Measurements from ENCODE around the gene OR11H7. TPM values are rescaled to one million over a fixed set of nuclear protein-coding genes. Genes with fewer than 3 reads are reported as not detected.
"Not testable (repeated sequence)": the region's sequence is repeated elsewhere in the genome, so short reads cannot be mapped to it uniquely, and the experiment has no call there.

The OR11H7 gene
- not detected for polyA plus RNA-seq (2013, experiment 1 of 2)
- polyA plus RNA-seq (2013, experiment 2 of 2), result not detected

- H3K4me1 ChIP-seq (ENCODE audit: control insufficient read depth, insufficient read depth, low read length, poor library complexity, severe bottlenecking), result no peaks in the 10 kb centered on the region
- WGBS, 2 experiments (ENCODE audit: insufficient coverage in 2 of 2), result no CpG with 5 or more reads among the region's 1 CpG
- H3K36me3 ChIP-seq (ENCODE audit: control insufficient read depth, insufficient read depth, low read length), result no peaks in the 10 kb centered on the region
- H3K9me3 ChIP-seq (ENCODE audit: control insufficient read depth, low read length), result peaks cover 42% of the 10 kb centered on the region
- H3K27ac ChIP-seq (ENCODE audit: low read depth, low read length, severe bottlenecking), result no peak within 1 kb of the TSS
- H3K4me3 ChIP-seq (ENCODE audit: extremely low read depth, insufficient read depth, low read length, poor library complexity, severe bottlenecking), result no peak within 1 kb of the TSS
These were observed at the start of gene OR11H7 for GRCh38 chr14:20228681-20229080. TSS of gene OR11H7 (plus strand) at chr14:20228981.

- H3K4me3 ChIP-seq (ENCODE audit: extremely low read depth, insufficient read depth, low read length, poor library complexity, severe bottlenecking), result no peak overlapping the region
These were observed 49.6 kb upstream of the OR11H7 start for GRCh38 chr14:20179218-20179617.

GRCh38 chr14:20179880-20180279 is 48.9 kb upstream of the OR11H7 start:
- no peaks in the 10 kb centered on the region for H3K36me3 ChIP-seq (ENCODE audit: control insufficient read depth, insufficient read depth, low read length)
- H3K27ac ChIP-seq (ENCODE audit: low read depth, low read length, severe bottlenecking), result no peak overlapping the region
- H3K9me3 ChIP-seq (ENCODE audit: control insufficient read depth, low read length), result peaks cover 43% of the 10 kb centered on the region
- no peaks in the 10 kb centered on the region for H3K4me1 ChIP-seq (ENCODE audit: control insufficient read depth, insufficient read depth, low read length, poor library complexity, severe bottlenecking)
- H3K4me3 ChIP-seq (ENCODE audit: extremely low read depth, insufficient read depth, low read length, poor library complexity, severe bottlenecking), result no peak overlapping the region
- WGBS, 2 experiments (ENCODE audit: insufficient coverage in 2 of 2), result 71 to 92% methylated on average over 1 to 2 of the region's 2 CpGs

More at GRCh38 chr14:20179218-20179617, 49.6 kb upstream of the OR11H7 start:
- no peaks in the 10 kb centered on the region for H3K4me1 ChIP-seq (ENCODE audit: control insufficient read depth, insufficient read depth, low read length, poor library complexity, severe bottlenecking)
- WGBS, 2 experiments (ENCODE audit: insufficient coverage in 2 of 2), result 43 to 58% methylated on average over 5 of the region's 5 CpGs
- no peaks in the 10 kb centered on the region for H3K36me3 ChIP-seq (ENCODE audit: control insufficient read depth, insufficient read depth, low read length)
- H3K9me3 ChIP-seq (ENCODE audit: control insufficient read depth, low read length), result peaks cover 42% of the 10 kb centered on the region
- no peak overlapping the region for H3K27ac ChIP-seq (ENCODE audit: low read depth, low read length, severe bottlenecking)

GRCh38 chr14:20180486-20180885 is 48.3 kb upstream of the OR11H7 start:
- Histone ChIP-seq H3K4me1 (ENCODE audit: control insufficient read depth, insufficient read depth, low read length, poor library complexity, severe bottlenecking) (no peaks in the 10 kb centered on the region), H3K27ac (ENCODE audit: low read depth, low read length, severe bottlenecking) (no peak overlapping the region), H3K4me3 (ENCODE audit: extremely low read depth, insufficient read depth, low read length, poor library complexity, severe bottlenecking) (no peak overlapping the region), H3K9me3 (ENCODE audit: control insufficient read depth, low read length) (peaks cover 37% of the 10 kb centered on the region), H3K36me3 (ENCODE audit: control insufficient read depth, insufficient read depth, low read length) (no peaks in the 10 kb centered on the region)
- 43% methylated on average over 2 of the region's 2 CpGs; no CpG with 5 or more reads in 1 of the 2 experiments for WGBS, 2 experiments (ENCODE audit: insufficient coverage in 2 of 2)

- Histone ChIP-seq H3K36me3 (ENCODE audit: control insufficient read depth, insufficient read depth, low read length) (no peaks in the 10 kb centered on the region), H3K9me3 (ENCODE audit: control insufficient read depth, low read length) (peaks cover 40% of the 10 kb centered on the region), H3K4me1 (ENCODE audit: control insufficient read depth, insufficient read depth, low read length, poor library complexity, severe bottlenecking) (no peaks in the 10 kb centered on the region), H3K27ac (ENCODE audit: low read depth, low read length, severe bottlenecking) (no peak overlapping the region), H3K4me3 (ENCODE audit: extremely low read depth, insufficient read depth, low read length, poor library complexity, severe bottlenecking) (no peak overlapping the region)
- 45 to 49% methylated on average over 5 of the region's 5 CpGs for WGBS, 2 experiments (ENCODE audit: insufficient coverage in 2 of 2)
These were observed 44.6 kb upstream of the OR11H7 start for GRCh38 chr14:20184181-20184580.

- Histone ChIP-seq H3K4me3 (ENCODE audit: extremely low read depth, insufficient read depth, low read length, poor library complexity, severe bottlenecking) (no peak within 1 kb of the TSS), H3K27ac (ENCODE audit: low read depth, low read length, severe bottlenecking) (no peak within 1 kb of the TSS), H3K9me3 (ENCODE audit: control insufficient read depth, low read length) (peaks cover 65% of the 10 kb centered on the region), H3K36me3 (ENCODE audit: control insufficient read depth, insufficient read depth, low read length) (no peaks in the 10 kb centered on the region), H3K4me1 (ENCODE audit: control insufficient read depth, insufficient read depth, low read length, poor library complexity, severe bottlenecking) (no peaks in the 10 kb centered on the region)
- WGBS, 2 experiments (ENCODE audit: insufficient coverage in 2 of 2), result 29 to 38% methylated on average over 1 of the region's 1 CpG
These were observed 38.2 kb upstream of the OR11H7 start, which contains the start of gene OR11G2 for GRCh38 chr14:20190596-20190995. TSS of gene OR11G2 (plus strand) at chr14:20190896. CDS start at chr14:20197438, 6,542 bp downstream.

GRCh38 chr14:20191396-20191795 is 37.4 kb upstream of the OR11H7 start:
- H3K27ac ChIP-seq (ENCODE audit: low read depth, low read length, severe bottlenecking), result no peak overlapping the region
- H3K4me3 ChIP-seq (ENCODE audit: extremely low read depth, insufficient read depth, low read length, poor library complexity, severe bottlenecking), result no peak overlapping the region
- peaks cover 63% of the 10 kb centered on the region for H3K9me3 ChIP-seq (ENCODE audit: control insufficient read depth, low read length)
- H3K4me1 ChIP-seq (ENCODE audit: control insufficient read depth, insufficient read depth, low read length, poor library complexity, severe bottlenecking), result no peaks in the 10 kb centered on the region
- WGBS, 2 experiments (ENCODE audit: insufficient coverage in 2 of 2), result 93% methylated on average over 2 of the region's 3 CpGs; no CpG with 5 or more reads in 1 of the 2 experiments
- no peaks in the 10 kb centered on the region for H3K36me3 ChIP-seq (ENCODE audit: control insufficient read depth, insufficient read depth, low read length)

- Histone ChIP-seq H3K27ac (ENCODE audit: low read depth, low read length, severe bottlenecking) (no peak overlapping the region), H3K4me1 (ENCODE audit: control insufficient read depth, insufficient read depth, low read length, poor library complexity, severe bottlenecking) (no peaks in the 10 kb centered on the region), H3K4me3 (ENCODE audit: extremely low read depth, insufficient read depth, low read length, poor library complexity, severe bottlenecking) (no peak overlapping the region), H3K9me3 (ENCODE audit: control insufficient read depth, low read length) (peaks cover 60% of the 10 kb centered on the region), H3K36me3 (ENCODE audit: control insufficient read depth, insufficient read depth, low read length) (no peaks in the 10 kb centered on the region)
These were observed 34.7 kb upstream of the OR11H7 start for GRCh38 chr14:20194101-20194500.

GRCh38 chr14:20195170-20195569 is 33.6 kb upstream of the OR11H7 start:
- not testable (repeated sequence) for H3K4me1 ChIP-seq (ENCODE audit: control insufficient read depth, insufficient read depth, low read length, poor library complexity, severe bottlenecking); H3K4me3 ChIP-seq (ENCODE audit: extremely low read depth, insufficient read depth, low read length, poor library complexity, severe bottlenecking); H3K27ac ChIP-seq (ENCODE audit: low read depth, low read length, severe bottlenecking); H3K36me3 ChIP-seq (ENCODE audit: control insufficient read depth, insufficient read depth, low read length)
- peaks cover 61% of the 10 kb centered on the region for H3K9me3 ChIP-seq (ENCODE audit: control insufficient read depth, low read length)
- 25 to 63% methylated on average over 1 to 2 of the region's 6 CpGs for WGBS, 2 experiments (ENCODE audit: insufficient coverage in 2 of 2)

GRCh38 chr14:20195911-20196310 is 32.9 kb upstream of the OR11H7 start:
- H3K27ac ChIP-seq (ENCODE audit: low read depth, low read length, severe bottlenecking), result no peak overlapping the region
- H3K4me1 ChIP-seq (ENCODE audit: control insufficient read depth, insufficient read depth, low read length, poor library complexity, severe bottlenecking), result no peaks in the 10 kb centered on the region
- H3K36me3 ChIP-seq (ENCODE audit: control insufficient read depth, insufficient read depth, low read length), result no peaks in the 10 kb centered on the region
- H3K4me3 ChIP-seq (ENCODE audit: extremely low read depth, insufficient read depth, low read length, poor library complexity, severe bottlenecking), result no peak overlapping the region
- peaks cover 61% of the 10 kb centered on the region for H3K9me3 ChIP-seq (ENCODE audit: control insufficient read depth, low read length)
- 25% methylated on average over 2 of the region's 2 CpGs; no CpG with 5 or more reads in 1 of the 2 experiments for WGBS, 2 experiments (ENCODE audit: insufficient coverage in 2 of 2)

GRCh38 chr14:20197459-20197858 is 31.3 kb upstream of the OR11H7 start:
- 80 to 81% methylated on average over 5 of the region's 6 CpGs for WGBS, 2 experiments (ENCODE audit: insufficient coverage in 2 of 2)
- H3K4me3 ChIP-seq (ENCODE audit: extremely low read depth, insufficient read depth, low read length, poor library complexity, severe bottlenecking), result no peak overlapping the region

More at GRCh38 chr14:20197459-20197858, 31.3 kb upstream of the OR11H7 start:
- Histone ChIP-seq H3K9me3 (ENCODE audit: control insufficient read depth, low read length) (peaks cover 61% of the 10 kb centered on the region), H3K27ac (ENCODE audit: low read depth, low read length, severe bottlenecking) (no peak overlapping the region), H3K4me1 (ENCODE audit: control insufficient read depth, insufficient read depth, low read length, poor library complexity, severe bottlenecking) (no peaks in the 10 kb centered on the region), H3K36me3 (ENCODE audit: control insufficient read depth, insufficient read depth, low read length) (no peaks in the 10 kb centered on the region)
